ENCODE measurements around the gene DGKQ. TPM values are rescaled to one million over a fixed set of nuclear protein-coding genes. Genes with fewer than 3 reads are reported as not detected.
"Not testable (repeated sequence)": the region's sequence is repeated elsewhere in the genome, so short reads cannot be mapped to it uniquely, and the experiment has no call there.

The DGKQ gene
- total RNA-seq, 1 donor from 2014 or later: 6.1 TPM

- DNase-seq (ENCODE audit: low spot score in 2 of 2): no peak
- no peak for FAIRE-seq
These were observed 11.1 kb upstream of the DGKQ start for GRCh38 chr4:984336-985054.

GRCh38 chr4:982814-983213, 9.4 kb upstream of the DGKQ start:
- DNase-seq (ENCODE audit: low spot score in 2 of 2) (no peak), FAIRE-seq (no peak)

- no peak for DNase-seq (ENCODE audit: low spot score in 2 of 2)
- no peak for FAIRE-seq
These were observed 8.9 kb upstream of the DGKQ start for GRCh38 chr4:982291-982690.

GRCh38 chr4:978957-979701, 5.8 kb upstream of the DGKQ start:
- FAIRE-seq (no peak), DNase-seq (ENCODE audit: low spot score in 2 of 2) (no peak)

- DNase-seq (ENCODE audit: low spot score in 2 of 2); FAIRE-seq: not testable (repeated sequence)
These were observed 2.6 kb upstream of the DGKQ start for GRCh38 chr4:976016-976415.

GRCh38 chr4:974668-975067, 1.3 kb upstream of the DGKQ start:
- FAIRE-seq (no peak), DNase-seq (ENCODE audit: low spot score in 2 of 2) (no peak)

GRCh38 chr4:972651-973424, 531 bp downstream of the DGKQ start:
- DNase-seq (ENCODE audit: low spot score in 2 of 2) (peak in 1 of 2 donors; percentile 76), FAIRE-seq (no peak)

- DNase-seq (ENCODE audit: low spot score in 2 of 2): no peak
- FAIRE-seq: no peak
These were observed 1.5 kb downstream of the DGKQ start for GRCh38 chr4:971666-972500.

GRCh38 chr4:970854-971520, 2.4 kb downstream of the DGKQ start:
- FAIRE-seq: no peak

GRCh38 chr4:970046-970745, 3.2 kb downstream of the DGKQ start:
- DNase-seq (ENCODE audit: low spot score in 2 of 2) (no peak), FAIRE-seq (no peak)

More at GRCh38 chr4:970854-971520, 2.4 kb downstream of the DGKQ start:
- DNase-seq (ENCODE audit: low spot score in 2 of 2): no peak

GRCh38 chr4:968621-969394, 4.6 kb downstream of the DGKQ start:
- DNase-seq (ENCODE audit: low spot score in 2 of 2) (no peak), FAIRE-seq (no peak)

GRCh38 chr4:968221-968620, 5.1 kb downstream of the DGKQ start:
- FAIRE-seq: no peak

GRCh38 chr4:967113-968104, 6.0 kb downstream of the DGKQ start:
- DNase-seq (ENCODE audit: low spot score in 2 of 2) (no peak), FAIRE-seq (no peak)

More at GRCh38 chr4:968221-968620, 5.1 kb downstream of the DGKQ start:
- no peak for DNase-seq (ENCODE audit: low spot score in 2 of 2)

GRCh38 chr4:966266-967112, 6.9 kb downstream of the DGKQ start:
- FAIRE-seq (no peak), DNase-seq (ENCODE audit: low spot score in 2 of 2) (no peak)

GRCh38 chr4:965766-966134, 7.6 kb downstream of the DGKQ start:
- FAIRE-seq: no peak
- DNase-seq (ENCODE audit: low spot score in 2 of 2): no peak

- FAIRE-seq (no peak), DNase-seq (ENCODE audit: low spot score in 2 of 2) (no peak)
These were observed 8.2 kb downstream of the DGKQ start for GRCh38 chr4:965048-965765.
